Mucosa of stomach (tissue), 1 donor: ENCODE measurements around the gene CCDC158.

ENCODE experiments used
- H3K27me3 ChIP-seq: one replicate; pipeline ENCODE4 v1.7.0; 2013; ENCODE audit warnings: mild to moderate bottlenecking, low read length; ENCODE audit not compliant: control insufficient read depth, insufficient read depth
- H3K36me3 ChIP-seq: one replicate; pipeline ENCODE4 v1.7.0; 2013; ENCODE audit warnings: low read length; ENCODE audit not compliant: control insufficient read depth, insufficient read depth
- H3K4me1 ChIP-seq: one replicate; pipeline ENCODE4 v1.7.0; 2013; ENCODE audit warnings: mild to moderate bottlenecking, low read length; ENCODE audit not compliant: control insufficient read depth, insufficient read depth
- H3K4me3 ChIP-seq: one replicate; pipeline ENCODE4 v1.7.0; 2013; ENCODE audit warnings: low read length
- H3K9ac ChIP-seq: one replicate; pipeline ENCODE4 v1.7.0; 2013; ENCODE audit warnings: mild to moderate bottlenecking, low read length, moderate library complexity
- H3K9me3 ChIP-seq: one replicate; pipeline ENCODE4 v1.7.0; 2013; ENCODE audit warnings: mild to moderate bottlenecking, low read length, moderate library complexity; ENCODE audit not compliant: control insufficient read depth
- donor health status: Pancreatic carcinoma.

The CCDC158 gene

GRCh38 chr4:76267811-76268210 is 153.1 kb downstream of the CCDC158 start:
- H3K4me1 ChIP-seq, result no peaks in the 10 kb centered on the region
- no peak overlapping the region for H3K9ac ChIP-seq
- no peaks in the 10 kb centered on the region for H3K9me3 ChIP-seq
- H3K27me3 ChIP-seq, result no peaks in the 10 kb centered on the region
- H3K36me3 ChIP-seq, result no peaks in the 10 kb centered on the region
- no peak overlapping the region for H3K4me3 ChIP-seq

- no peaks in the 10 kb centered on the region for H3K4me1 ChIP-seq
- no peak overlapping the region for H3K4me3 ChIP-seq
- no peaks in the 10 kb centered on the region for H3K27me3 ChIP-seq
- no peaks in the 10 kb centered on the region for H3K36me3 ChIP-seq
- H3K9ac ChIP-seq, result no peak overlapping the region
- H3K9me3 ChIP-seq, result no peaks in the 10 kb centered on the region
These were observed 154.3 kb downstream of the CCDC158 start for GRCh38 chr4:76266627-76267026.

DNA sequence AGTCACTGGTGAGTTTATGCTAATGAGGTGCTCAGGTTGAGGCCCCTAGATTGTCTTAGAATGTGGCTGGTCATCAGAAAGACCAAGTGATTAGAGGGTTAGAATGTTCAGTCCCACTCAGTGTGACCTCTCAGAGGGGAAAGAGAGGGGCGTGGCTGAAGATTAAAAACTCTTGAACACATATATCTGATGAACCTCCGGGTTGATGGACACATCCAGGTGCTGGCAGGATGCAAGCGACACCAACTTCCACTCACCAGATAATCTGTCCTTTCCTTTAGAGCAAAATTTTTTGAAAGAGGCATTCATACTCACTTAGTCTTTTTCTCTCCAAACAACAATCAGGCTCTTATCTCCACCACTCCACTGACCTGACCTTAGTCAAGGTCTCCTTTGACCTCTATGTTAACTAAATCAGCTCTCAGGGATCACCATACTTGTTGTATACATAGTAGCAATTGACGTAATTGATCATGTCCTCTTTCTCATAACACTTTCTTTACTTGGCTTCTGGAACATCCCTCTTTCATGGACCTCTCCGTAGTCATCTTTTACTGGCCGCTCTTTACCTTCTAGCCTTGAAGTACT is 155.2 kb downstream of the CCDC158 start:
- H3K4me1 ChIP-seq, result peaks cover 1% of the 10 kb centered on the region
- H3K36me3 ChIP-seq, result no peaks in the 10 kb centered on the region
- no peaks in the 10 kb centered on the region for H3K9me3 ChIP-seq
- no peaks in the 10 kb centered on the region for H3K27me3 ChIP-seq
- no peak overlapping the region for H3K4me3 ChIP-seq
- no peak overlapping the region for H3K9ac ChIP-seq
